GM10847 (cell line): ENCODE results near the gene NUFIP1.

Source experiments
- POLR2A ChIP-seq: IDR thresholded peaks from 2 replicates; pipeline ENCODE4 v1.6.1; 2011; ENCODE audit not compliant: insufficient read length; ENCODE audit errors: extremely low read depth

Gene NUFIP1

GRCh38 chr13:44974056-44974793, 15.0 kb downstream of the NUFIP1 start:
- TF ChIP-seq POLR2A = no peak

GRCh38 chr13:44972956-44973581, 16.2 kb downstream of the NUFIP1 start:
- no peak for TF ChIP-seq POLR2A

- TF ChIP-seq POLR2A = no peak
Observed at GRCh38 chr13:44971656-44972595, 17.3 kb downstream of the NUFIP1 start.

GRCh38 chr13:44969551-44970484, 19.5 kb downstream of the NUFIP1 start:
- no peak for TF ChIP-seq POLR2A

- TF ChIP-seq POLR2A = no peak
Observed at GRCh38 chr13:44968434-44968815, 20.8 kb downstream of the NUFIP1 start.

- no peak for TF ChIP-seq POLR2A
Observed at GRCh38 chr13:44967704-44968433, 21.4 kb downstream of the NUFIP1 start.

- no peak for TF ChIP-seq POLR2A
Observed at GRCh38 chr13:44961997-44962396, 27.3 kb downstream of the NUFIP1 start.

- no peak for TF ChIP-seq POLR2A
Observed at GRCh38 chr13:44955406-44955805, 33.9 kb downstream of the NUFIP1 start.

GRCh38 chr13:44954224-44954623, 35.0 kb downstream of the NUFIP1 start:
- TF ChIP-seq POLR2A = no peak

- TF ChIP-seq POLR2A = no peak
Observed at GRCh38 chr13:44952671-44953070, 36.6 kb downstream of the NUFIP1 start.

- no peak for TF ChIP-seq POLR2A
Observed at GRCh38 chr13:44951184-44951583, 38.1 kb downstream of the NUFIP1 start.

GRCh38 chr13:44938854-44939253, 50.4 kb downstream of the NUFIP1 start:
- no peak for TF ChIP-seq POLR2A

GRCh38 chr13:44936246-44936645, 53.0 kb downstream of the NUFIP1 start:
- TF ChIP-seq POLR2A = no peak

GRCh38 chr13:44934724-44935123, 54.5 kb downstream of the NUFIP1 start:
- TF ChIP-seq POLR2A = no peak
